GM12873 (cell line): Measurements from ENCODE around the gene CROCC2.

Source experiments
- TF ChIP-seq, protein P1 (sequence below): IDR thresholded peaks from 2 replicates; pipeline ENCODE4 v1.5.1; 2012; ENCODE audit warnings: low read depth, mild to moderate bottlenecking, moderate library complexity, low read length, control low read depth; ENCODE audit not compliant: insufficient read depth; ENCODE audit errors: missing control alignments

CROCC2 gene

DNA sequence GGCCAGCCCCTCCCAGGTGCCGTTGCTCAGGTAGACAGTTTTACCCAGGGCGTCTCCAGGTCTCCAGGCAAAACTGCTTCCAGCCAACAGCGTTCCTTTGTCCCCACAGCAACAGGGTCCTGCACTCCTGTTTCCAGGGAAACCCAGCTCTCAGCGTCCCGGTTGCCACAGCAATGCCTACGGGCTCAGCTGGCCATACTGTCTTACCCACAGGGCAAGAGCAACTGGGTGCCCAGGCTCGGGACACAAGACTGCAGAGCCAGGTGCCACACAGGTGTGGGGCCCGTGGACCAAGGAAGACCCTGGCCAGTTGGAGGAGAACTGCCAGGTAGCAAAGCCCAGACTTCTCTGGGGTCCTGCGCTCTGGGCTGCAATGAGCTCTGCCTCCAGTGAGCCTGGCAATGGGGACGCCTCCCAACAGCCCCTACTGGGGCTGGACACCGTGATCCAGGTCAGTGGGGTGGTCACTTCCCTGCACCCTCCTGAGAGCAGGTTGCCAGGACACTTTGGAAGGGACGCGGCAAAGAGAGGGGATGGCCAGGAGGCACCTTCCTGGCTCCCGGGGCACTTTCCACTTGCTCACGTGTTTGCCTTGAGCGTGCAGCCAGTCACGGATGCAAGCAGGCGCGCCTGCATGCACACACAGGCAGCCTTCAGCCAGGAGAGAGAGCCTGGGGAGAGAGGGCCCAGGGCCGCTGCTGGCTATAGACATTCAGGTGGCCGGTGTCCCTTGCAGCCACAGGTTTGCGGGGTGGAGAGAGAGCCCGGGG, at the start of gene CROCC2:
Gene CROCC2, plus strand, starts transcription at position 196 of the 770 bp plus-strand sequence. Its CDS starts 178 bp downstream, at position 374.
- TF ChIP-seq, protein P1, sequence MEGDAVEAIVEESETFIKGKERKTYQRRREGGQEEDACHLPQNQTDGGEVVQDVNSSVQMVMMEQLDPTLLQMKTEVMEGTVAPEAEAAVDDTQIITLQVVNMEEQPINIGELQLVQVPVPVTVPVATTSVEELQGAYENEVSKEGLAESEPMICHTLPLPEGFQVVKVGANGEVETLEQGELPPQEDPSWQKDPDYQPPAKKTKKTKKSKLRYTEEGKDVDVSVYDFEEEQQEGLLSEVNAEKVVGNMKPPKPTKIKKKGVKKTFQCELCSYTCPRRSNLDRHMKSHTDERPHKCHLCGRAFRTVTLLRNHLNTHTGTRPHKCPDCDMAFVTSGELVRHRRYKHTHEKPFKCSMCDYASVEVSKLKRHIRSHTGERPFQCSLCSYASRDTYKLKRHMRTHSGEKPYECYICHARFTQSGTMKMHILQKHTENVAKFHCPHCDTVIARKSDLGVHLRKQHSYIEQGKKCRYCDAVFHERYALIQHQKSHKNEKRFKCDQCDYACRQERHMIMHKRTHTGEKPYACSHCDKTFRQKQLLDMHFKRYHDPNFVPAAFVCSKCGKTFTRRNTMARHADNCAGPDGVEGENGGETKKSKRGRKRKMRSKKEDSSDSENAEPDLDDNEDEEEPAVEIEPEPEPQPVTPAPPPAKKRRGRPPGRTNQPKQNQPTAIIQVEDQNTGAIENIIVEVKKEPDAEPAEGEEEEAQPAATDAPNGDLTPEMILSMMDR: no peak

DNA sequence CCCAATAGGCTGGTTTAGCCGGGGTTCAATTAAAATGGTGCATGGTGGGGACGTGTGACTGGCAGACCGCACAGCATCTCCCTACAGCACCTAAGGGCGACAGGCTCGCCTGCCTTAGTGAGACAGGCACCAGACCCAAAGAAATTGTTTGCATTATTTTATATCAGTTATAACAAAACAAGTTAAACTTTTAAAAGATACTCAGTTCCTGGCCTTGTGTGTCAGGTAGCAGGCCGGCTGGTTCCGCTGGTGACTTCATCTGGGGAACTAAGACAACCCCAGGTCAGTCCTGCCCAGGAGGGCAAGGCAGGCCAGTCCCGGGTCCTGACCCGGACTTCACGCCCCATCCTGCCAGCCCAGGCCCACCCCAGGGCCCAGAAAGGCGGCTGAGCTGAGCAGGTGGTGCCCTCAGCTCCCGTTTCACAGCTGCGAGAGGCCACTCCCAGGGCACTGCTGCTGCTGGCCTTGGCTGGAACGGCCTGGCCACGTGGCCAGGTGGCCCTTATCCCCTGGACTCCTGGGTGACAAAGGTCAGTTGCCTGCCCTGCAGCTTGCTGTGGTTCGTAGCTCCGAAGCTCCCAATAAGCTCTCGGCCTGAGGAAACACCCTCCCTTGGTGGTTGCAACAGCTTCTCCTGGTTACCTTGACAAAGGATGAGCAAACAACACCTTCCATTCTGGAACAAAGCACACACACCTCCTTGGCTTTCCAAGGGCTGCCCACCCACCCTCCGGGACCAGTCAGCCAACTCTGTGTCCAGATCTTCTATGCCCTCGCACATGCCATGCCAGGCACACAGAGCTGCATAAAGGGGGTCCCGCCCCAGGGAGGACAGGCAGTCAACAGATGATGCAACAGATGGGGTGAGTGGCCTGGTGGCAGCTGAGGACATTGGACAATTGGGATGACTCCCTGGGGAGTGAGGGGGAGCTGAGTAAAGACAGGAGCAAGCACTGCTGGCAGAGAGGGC, 48.8 kb upstream of the CROCC2 start:
- TF ChIP-seq, protein P1: no peak

DNA sequence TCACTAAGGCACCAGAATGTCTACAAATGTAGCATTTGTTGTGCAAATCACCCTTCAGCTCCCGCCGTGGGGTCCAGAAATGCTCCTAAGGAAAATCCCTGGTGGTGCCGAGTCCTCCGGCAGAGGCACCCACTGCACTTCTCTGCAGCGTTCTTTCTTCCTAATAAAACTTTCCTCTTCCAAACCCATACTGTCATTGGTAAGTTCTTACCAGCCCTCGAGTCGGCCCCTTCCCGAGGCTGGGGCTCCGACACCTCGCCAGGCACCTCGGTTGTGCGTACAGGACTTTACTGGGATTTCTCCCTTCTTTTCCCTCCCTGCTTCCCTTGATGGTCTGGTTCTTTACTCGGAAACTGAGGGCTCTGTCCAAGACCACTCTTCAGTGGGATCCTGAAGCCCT, 47.8 kb upstream of the CROCC2 start:
- TF ChIP-seq, protein P1: no peak

DNA sequence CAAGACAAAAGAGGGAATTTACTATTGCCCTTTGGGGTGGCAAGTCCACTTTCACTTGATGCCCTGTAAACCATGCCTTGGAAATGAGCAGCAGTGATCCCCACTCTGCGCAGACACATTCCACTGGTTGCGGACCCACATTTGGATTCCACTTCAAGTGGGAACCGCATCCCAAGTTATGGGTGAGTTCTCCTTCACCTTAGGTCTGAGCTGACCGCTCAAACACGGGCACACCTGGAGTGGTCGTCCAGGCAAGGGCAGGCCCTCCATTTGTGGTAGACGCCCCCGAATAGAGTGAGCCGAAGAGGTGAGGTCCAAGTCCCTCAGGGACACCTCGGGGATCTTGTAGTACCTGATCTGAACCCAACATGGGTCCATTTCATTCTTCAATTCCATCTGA, 47.3 kb upstream of the CROCC2 start:
- TF ChIP-seq, protein P1: no peak

DNA sequence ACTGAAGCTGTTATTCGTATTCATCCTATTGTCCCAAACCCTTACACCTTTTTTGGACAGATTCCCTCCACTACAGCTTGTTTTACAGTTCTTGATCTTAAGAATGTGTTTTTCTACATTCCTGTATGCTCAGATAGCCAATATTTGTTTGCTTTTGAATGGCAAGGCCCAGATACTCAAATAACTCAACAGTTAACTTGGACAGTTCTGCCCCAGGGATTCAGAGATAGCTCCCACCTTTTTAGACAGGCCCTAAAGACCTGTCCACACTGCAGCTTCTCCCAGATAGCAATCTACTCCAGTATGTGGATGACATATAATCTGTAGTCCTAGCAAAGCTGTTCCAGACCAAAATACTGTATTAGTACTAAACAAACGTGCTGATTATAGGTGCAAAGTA, 44.6 kb upstream of the CROCC2 start:
- TF ChIP-seq, protein P1: no peak

DNA sequence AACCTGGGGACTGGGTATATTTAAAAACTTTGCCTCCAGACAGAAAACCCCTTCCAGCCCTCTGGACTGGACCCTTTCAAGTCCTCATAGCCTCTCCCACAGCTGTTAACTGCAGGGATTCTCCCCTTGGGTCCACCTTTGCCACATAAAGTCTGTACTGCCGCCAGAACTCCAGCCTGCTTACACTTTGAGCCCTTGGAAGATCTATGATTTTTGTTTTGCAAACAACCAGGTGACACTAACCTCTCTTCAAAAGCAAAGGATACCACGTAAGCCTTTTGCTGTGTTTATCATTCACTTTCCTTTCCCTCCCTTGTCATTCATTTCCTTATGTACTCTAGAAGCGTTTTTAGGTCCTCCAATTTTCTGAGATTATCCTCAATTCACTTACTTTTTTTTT, 41.7 kb upstream of the CROCC2 start:
- TF ChIP-seq, protein P1: no peak

DNA sequence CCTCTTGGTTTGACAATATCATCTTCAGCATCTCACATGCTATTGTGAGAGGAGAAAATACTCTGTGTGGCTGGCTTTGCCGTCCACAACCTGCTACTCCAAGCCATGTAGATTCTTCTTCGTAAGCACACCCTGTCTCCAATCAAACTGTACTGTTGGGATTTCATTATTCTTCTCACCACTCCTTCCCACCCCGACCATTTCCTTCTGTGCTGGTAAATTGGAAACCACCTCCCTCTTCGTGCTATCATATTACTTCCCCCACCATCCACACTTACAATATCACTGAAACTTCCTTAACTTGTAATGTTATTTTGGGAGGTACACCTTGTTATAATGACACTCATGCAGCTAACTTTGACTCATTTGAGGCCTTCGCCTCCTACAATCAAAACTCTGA, 40.7 kb upstream of the CROCC2 start:
- TF ChIP-seq, protein P1: no peak
